Heart left ventricle (tissue), 16 donors: Measurements from ENCODE around the gene LITAF. TPM values are rescaled to one million over a fixed set of nuclear protein-coding genes. Genes with fewer than 3 reads are reported as not detected.

Experiments
- ATAC-seq, 4 donors: fragments of 200-7000 bp; cut with Tn5 transposase; one replicate each; pipeline ENCODE4 v1.9.1; 2020 to 2022; ENCODE audit warnings: moderate library complexity in 4 of 4, mild to moderate bottlenecking in 3 of 4, moderate number of reproducible peaks in 1 of 4
- DNase-seq, 5 donors: peaks; one replicate each; pipeline ENCODE4 v3.0.0-alpha.2; 2020
- H3K27ac ChIP-seq, 12 donors: fragments of 200-600 bp; sonication (generic) in 4 of 12; one replicate each; pipeline versions ENCODE4 v1.5.0 to v1.8.0; 2016 to 2022; ENCODE audit warnings: mild to moderate bottlenecking in 2 of 12
- H3K27me3 ChIP-seq, 9 donors: fragments of 200-600 bp; sonication (generic) in 2 of 9; one replicate each; pipeline versions ENCODE4 v1.5.1 to v1.8.0; 2016 to 2022; ENCODE audit warnings: mild to moderate bottlenecking in 3 of 9
- H3K36me3 ChIP-seq, 9 donors: fragments of 200-600 bp; sonication (generic) in 2 of 9; one replicate each; pipeline versions ENCODE4 v1.5.0 to v1.8.0; 2018 to 2022; ENCODE audit warnings: mild to moderate bottlenecking in 2 of 9
- H3K4me1 ChIP-seq, 12 donors: fragments of 200-600 bp; sonication (generic) in 4 of 12; one replicate each; pipeline versions ENCODE4 v1.5.0 to v1.8.0; 2016 to 2022; ENCODE audit warnings: mild to moderate bottlenecking in 3 of 12
- H3K4me3 ChIP-seq, 12 donors: fragments of 200-600 bp; sonication (generic) in 4 of 12; one replicate each; pipeline versions ENCODE4 v1.5.0 to v1.8.0; 2017 to 2022; ENCODE audit warnings: mild to moderate bottlenecking in 9 of 12, moderate library complexity in 4 of 12
- H3K9me3 ChIP-seq, 12 donors: fragments of 200-600 bp; sonication (generic) in 4 of 12; one replicate each; pipeline versions ENCODE4 v1.5.0 to v1.8.0; 2016 to 2022; ENCODE audit warnings: mild to moderate bottlenecking in 1 of 12
- CTCF ChIP-seq, 12 donors: fragments of 200-600 bp; sonication (generic) in 4 of 12; IDR thresholded peaks; one replicate each; pipeline versions ENCODE4 v1.5.0 to v1.8.0; 2018 to 2022; ENCODE audit warnings: antibody characterized with exemption in 12 of 12, mild to moderate bottlenecking in 5 of 12
- POLR2A ChIP-seq, 2 donors: fragments of 450-650 bp; IDR thresholded peaks; one replicate each; pipeline ENCODE4 v1.6.1; 2017; ENCODE audit warnings: antibody characterized with exemption in 2 of 2, mild to moderate bottlenecking in 2 of 2, moderate library complexity in 2 of 2
- WGBS, 4 donors: extraction: QIAGEN DNeasy Blood & Tissue Kit in 2 of 4; methylation state at CpG; one replicate each; pipeline versions ENCODE4 v1.1.5 to v1.1.7; 2013 to 2018; 5-methylcytosine and 5-hydroxymethylcytosine counted together
- intact Hi-C, 10 donors: fragments of 100-400 bp; cut with DNase I; formaldehyde crosslinking; loops; one replicate each; pipeline versions ENCODE4 v1.11.1 to v1.14.2; 2022
- polyA plus RNA-seq, 2 donors: library from polyadenylated mRNA; stranded (reverse); fragments of 200-250 nt; gene quantifications; one replicate each; pipeline ENCODE4 v1.2.3, GENCODE V29; 2013
- total RNA-seq, 9 donors: library from RNA; depleted of rRNA in 2 of 9; stranded (reverse); fragments of >200 nt in 2 of 9; fragmentation: NEBNext Ultra II Directional in 3 of 9; extraction: Animal tissue kit (Norgen Biotek cat#: 25700) in 3 of 9; gene quantifications; one replicate each; pipeline versions ENCODE4 v1.1.0 to v1.2.4, GENCODE V29; 2016 to 2023
- donor health status: ischemic (EF 13 %, LVEDD 7.1; RV severe dilation, severe dysfunction).
- donor health status: healthy with polysubstance abuse.
- donor health status: DM: no; HTN: yes; CAD: no.
- donor health status: DM: no; HTN: no; CAD: no.
- donor health status: ischemic (EF 25% LVEDD 6.9; RV normal size, moderate dysfunction).
- donor health status: ischemic (EF 25% LVEDD 5.7; RV mildly dilated, moderate dysfunction).
- donor health status: healthy.
- donor health status: DM: yes; HTN: yes; CAD: no.
- donor health status: ischemic (EF 35%, LVEDD 5.7; RV mildly dilated, moderate dysfunction).
- donor health status: nonischemic (EF 11% LVEDD 7.7; RV severe dilation, severe dysfunction).
- donor health status: DM: yes; HTN: yes; CAD: no.
- donor health status: PGD.
- donor health status: ischemic (EF 29% LVEDD 5.4; RV normal size, mild dysfunction).
- donor health status: nonischemic (EF 23%, LVEDD 6.1; RV moderate dilation, normal function).

The LITAF gene
- total and polyA plus RNA-seq, 11 donors: 12.2 to 133 (median 46.5) TPM

- DNase-seq (peak in 1 of 5 donors; percentile 9), ATAC-seq (no peak)
- Histone ChIP-seq H3K27me3 (no peaks in the 10 kb centered on the region), H3K27ac (no peak overlapping the region), H3K4me3 (no peak overlapping the region), H3K36me3 (no peaks in the 10 kb centered on the region), H3K9me3 (no peaks in the 10 kb centered on the region), H3K4me1 (peaks cover 0 to 33% (median 9%) of the 10 kb centered on the region in 12 donors)
- 88 to 95% (median 91%) methylated on average over 9 to 10 of the region's 10 CpGs for WGBS, 4 donors
- intact Hi-C loops: loop anchor here in 1 of 10 donors (10.0 kb wide), 2 partner anchors 50 to 130 kb away; partner anchors contain the start of gene LITAF
- TF ChIP-seq POLR2A (IDR thresholded peaks at IDR 0.05) (no peak), CTCF (IDR thresholded peaks at IDR 0.05) (no peak)
These were observed 48.5 kb upstream of the LITAF start for GRCh38 chr16:11635113-11635652.

GRCh38 chr16:11634312-11634711, 47.6 kb upstream of the LITAF start:
- ATAC-seq (no peak), DNase-seq (no peak)
- no peaks in the 10 kb centered on the region for H3K36me3 ChIP-seq
- TF ChIP-seq POLR2A (IDR thresholded peaks at IDR 0.05): no peak
- TF ChIP-seq CTCF (IDR thresholded peaks at IDR 0.05): no peak
- intact Hi-C loops: loop anchor here in 1 of 10 donors (10.0 kb wide), 2 partner anchors 50 to 130 kb away; partner anchors contain the start of gene LITAF
- H3K9me3 ChIP-seq: no peaks in the 10 kb centered on the region
- no peaks in the 10 kb centered on the region for H3K27me3 ChIP-seq
- no peak overlapping the region for H3K4me3 ChIP-seq
- H3K4me1 ChIP-seq: peaks cover 0 to 35% (median 6%) of the 10 kb centered on the region in 12 donors
- no peak overlapping the region for H3K27ac ChIP-seq
- 85 to 90% (median 87%) methylated on average over 6 of the region's 6 CpGs for WGBS, 4 donors

GRCh38 chr16:11633113-11633512, 46.4 kb upstream of the LITAF start:
- TF ChIP-seq CTCF (IDR thresholded peaks at IDR 0.05) (no peak), POLR2A (IDR thresholded peaks at IDR 0.05) (no peak)
- Histone ChIP-seq H3K9me3 (no peaks in the 10 kb centered on the region), H3K4me1 (peaks cover 0 to 47% (median 6%) of the 10 kb centered on the region in 12 donors), H3K36me3 (no peaks in the 10 kb centered on the region), H3K4me3 (no peak overlapping the region), H3K27me3 (no peaks in the 10 kb centered on the region), H3K27ac (peak overlapping the region in 5 of 12 donors; percentile 39 to 69 (median 65))
- DNase-seq (no peak), ATAC-seq (no peak)
- WGBS, 4 donors: 75 to 86% (median 81%) methylated on average over 3 of the region's 3 CpGs
- intact Hi-C loops: loop anchor here in 1 of 10 donors (10.0 kb wide), 2 partner anchors 48 to 128 kb away; partner anchors contain the start of gene LITAF

GRCh38 chr16:11632455-11632939, 45.8 kb upstream of the LITAF start:
- DNase-seq (peak; percentile 46 to 71 (median 68)), ATAC-seq (peak; percentile 21 to 78 (median 50))
- H3K4me3 ChIP-seq: no peak overlapping the region
- no peaks in the 10 kb centered on the region for H3K36me3 ChIP-seq
- no peak for TF ChIP-seq CTCF (IDR thresholded peaks at IDR 0.05)
- TF ChIP-seq POLR2A (IDR thresholded peaks at IDR 0.05): no peak
- WGBS, 4 donors: 33 to 55% (median 45%) methylated on average over 14 to 15 of the region's 15 CpGs
- no peaks in the 10 kb centered on the region for H3K27me3 ChIP-seq
- intact Hi-C loops: loop anchor here in 1 of 10 donors (10.0 kb wide), 2 partner anchors 48 to 128 kb away; partner anchors contain the start of gene LITAF
- H3K27ac ChIP-seq: peak overlapping the region in 8 of 12 donors; percentile 8 to 69 (median 58)
- no peaks in the 10 kb centered on the region for H3K9me3 ChIP-seq
- H3K4me1 ChIP-seq: peaks cover 0 to 53% (median 6%) of the 10 kb centered on the region in 12 donors
